Heart left ventricle (tissue), 16 donors: ENCODE results near the gene NFIA. TPM values are rescaled to one million over a fixed set of nuclear protein-coding genes. Genes with fewer than 3 reads are reported as not detected.

ENCODE experiments used
- ATAC-seq, 4 donors: fragments of 200-7000 bp; cut with Tn5 transposase; one replicate each; pipeline ENCODE4 v1.9.1; 2020 to 2022; ENCODE audit warnings: moderate library complexity in 4 of 4, mild to moderate bottlenecking in 3 of 4, moderate number of reproducible peaks in 1 of 4
- DNase-seq, 5 donors: peaks; one replicate each; pipeline ENCODE4 v3.0.0-alpha.2; 2020
- H3K27ac ChIP-seq, 12 donors: fragments of 200-600 bp; sonication (generic) in 4 of 12; one replicate each; pipeline versions ENCODE4 v1.5.0 to v1.8.0; 2016 to 2022; ENCODE audit warnings: mild to moderate bottlenecking in 2 of 12
- H3K27me3 ChIP-seq, 9 donors: fragments of 200-600 bp; sonication (generic) in 2 of 9; one replicate each; pipeline versions ENCODE4 v1.5.1 to v1.8.0; 2016 to 2022; ENCODE audit warnings: mild to moderate bottlenecking in 3 of 9
- H3K36me3 ChIP-seq, 9 donors: fragments of 200-600 bp; sonication (generic) in 2 of 9; one replicate each; pipeline versions ENCODE4 v1.5.0 to v1.8.0; 2018 to 2022; ENCODE audit warnings: mild to moderate bottlenecking in 2 of 9
- H3K4me1 ChIP-seq, 12 donors: fragments of 200-600 bp; sonication (generic) in 4 of 12; one replicate each; pipeline versions ENCODE4 v1.5.0 to v1.8.0; 2016 to 2022; ENCODE audit warnings: mild to moderate bottlenecking in 3 of 12
- H3K4me3 ChIP-seq, 12 donors: fragments of 200-600 bp; sonication (generic) in 4 of 12; one replicate each; pipeline versions ENCODE4 v1.5.0 to v1.8.0; 2017 to 2022; ENCODE audit warnings: mild to moderate bottlenecking in 9 of 12, moderate library complexity in 4 of 12
- H3K9me3 ChIP-seq, 12 donors: fragments of 200-600 bp; sonication (generic) in 4 of 12; one replicate each; pipeline versions ENCODE4 v1.5.0 to v1.8.0; 2016 to 2022; ENCODE audit warnings: mild to moderate bottlenecking in 1 of 12
- CTCF ChIP-seq, 12 donors: fragments of 200-600 bp; sonication (generic) in 4 of 12; IDR thresholded peaks; one replicate each; pipeline versions ENCODE4 v1.5.0 to v1.8.0; 2018 to 2022; ENCODE audit warnings: antibody characterized with exemption in 12 of 12, mild to moderate bottlenecking in 5 of 12
- POLR2A ChIP-seq, 2 donors: fragments of 450-650 bp; IDR thresholded peaks; one replicate each; pipeline ENCODE4 v1.6.1; 2017; ENCODE audit warnings: antibody characterized with exemption in 2 of 2, mild to moderate bottlenecking in 2 of 2, moderate library complexity in 2 of 2
- WGBS, 4 donors: extraction: QIAGEN DNeasy Blood & Tissue Kit in 2 of 4; methylation state at CpG; one replicate each; pipeline versions ENCODE4 v1.1.5 to v1.1.7; 2013 to 2018; 5-methylcytosine and 5-hydroxymethylcytosine counted together
- intact Hi-C, 10 donors: fragments of 100-400 bp; cut with DNase I; formaldehyde crosslinking; loops; one replicate each; pipeline versions ENCODE4 v1.11.1 to v1.14.2; 2022
- polyA plus RNA-seq, 2 donors: library from polyadenylated mRNA; stranded (reverse); fragments of 200-250 nt; gene quantifications; one replicate each; pipeline ENCODE4 v1.2.3, GENCODE V29; 2013
- total RNA-seq, 9 donors: library from RNA; depleted of rRNA in 2 of 9; stranded (reverse); fragments of >200 nt in 2 of 9; fragmentation: NEBNext Ultra II Directional in 3 of 9; extraction: Animal tissue kit (Norgen Biotek cat#: 25700) in 3 of 9; gene quantifications; one replicate each; pipeline versions ENCODE4 v1.1.0 to v1.2.4, GENCODE V29; 2016 to 2023
- donor health status: ischemic (EF 13 %, LVEDD 7.1; RV severe dilation, severe dysfunction).
- donor health status: healthy with polysubstance abuse.
- donor health status: DM: no; HTN: yes; CAD: no.
- donor health status: DM: no; HTN: no; CAD: no.
- donor health status: ischemic (EF 25% LVEDD 6.9; RV normal size, moderate dysfunction).
- donor health status: ischemic (EF 25% LVEDD 5.7; RV mildly dilated, moderate dysfunction).
- donor health status: healthy.
- donor health status: DM: yes; HTN: yes; CAD: no.
- donor health status: ischemic (EF 35%, LVEDD 5.7; RV mildly dilated, moderate dysfunction).
- donor health status: nonischemic (EF 11% LVEDD 7.7; RV severe dilation, severe dysfunction).
- donor health status: DM: yes; HTN: yes; CAD: no.
- donor health status: PGD.
- donor health status: ischemic (EF 29% LVEDD 5.4; RV normal size, mild dysfunction).
- donor health status: nonischemic (EF 23%, LVEDD 6.1; RV moderate dilation, normal function).

The NFIA gene
- total and polyA plus RNA-seq, 11 donors, result 12.7 to 121 (median 96.5) TPM

- DNase-seq (no peak), ATAC-seq (no peak)
- Histone ChIP-seq H3K36me3 (peaks cover 0 to 9% (median 0%) of the 10 kb centered on the region in 9 donors), H3K4me3 (no peak overlapping the region), H3K27me3 (no peaks in the 10 kb centered on the region), H3K9me3 (no peaks in the 10 kb centered on the region), H3K4me1 (peaks cover 0 to 23% (median 14%) of the 10 kb centered on the region in 12 donors), H3K27ac (no peak overlapping the region)
- intact Hi-C loops, result loop anchor here in 3 of 10 donors (10.0 kb wide), 3 partner anchors 124 to 246 kb away; partner anchors contain the start of gene NFIA (in 1 of the 3)
- TF ChIP-seq CTCF (IDR thresholded peaks at IDR 0.05), result no peak
- TF ChIP-seq POLR2A (IDR thresholded peaks at IDR 0.05), result no peak
- WGBS, 4 donors, result 94 to 100% (median 97%) methylated on average over 2 of the region's 2 CpGs
Measured at GRCh38 chr1:61330571-61330970, 248.2 kb downstream of the NFIA start.

- no peak overlapping the region for H3K4me3 ChIP-seq
- 49 to 61% (median 57%) methylated on average over 1 of the region's 1 CpG for WGBS, 4 donors
- no peak overlapping the region for H3K27ac ChIP-seq
Measured at GRCh38 chr1:61332196-61332753, 249.9 kb downstream of the NFIA start.

GRCh38 chr1:61332796-61333195 lies 250.4 kb downstream of the NFIA start:
- Histone ChIP-seq H3K4me1 (peaks cover 2 to 40% (median 28%) of the 10 kb centered on the region in 12 donors), H3K27ac (no peak overlapping the region), H3K9me3 (no peaks in the 10 kb centered on the region), H3K36me3 (peaks cover 0 to 9% (median 0%) of the 10 kb centered on the region in 9 donors), H3K27me3 (no peaks in the 10 kb centered on the region), H3K4me3 (no peak overlapping the region)
- no peak for ATAC-seq
- WGBS, 4 donors, result 70 to 91% (median 89%) methylated on average over 1 of the region's 1 CpG
- intact Hi-C loops, result loop anchor here in 3 of 10 donors (10.0 kb wide), 3 partner anchors 122 to 248 kb away; partner anchors contain the start of gene NFIA (in 1 of the 3)
- DNase-seq, result no peak
- TF ChIP-seq CTCF (IDR thresholded peaks at IDR 0.05), result no peak
- no peak for TF ChIP-seq POLR2A (IDR thresholded peaks at IDR 0.05)

More at GRCh38 chr1:61332196-61332753, 249.9 kb downstream of the NFIA start:
- Histone ChIP-seq H3K4me1 (peaks cover 2 to 34% (median 23%) of the 10 kb centered on the region in 12 donors), H3K27me3 (no peaks in the 10 kb centered on the region), H3K36me3 (peaks cover 0 to 9% (median 0%) of the 10 kb centered on the region in 9 donors), H3K9me3 (no peaks in the 10 kb centered on the region)
- DNase-seq (no peak), ATAC-seq (no peak)
- TF ChIP-seq CTCF (IDR thresholded peaks at IDR 0.05), result no peak
- no peak for TF ChIP-seq POLR2A (IDR thresholded peaks at IDR 0.05)
- intact Hi-C loops, result loop anchor here in 3 of 10 donors (10.0 kb wide), 3 partner anchors 123 to 247 kb away; partner anchors contain the start of gene NFIA (in 1 of the 3)

- no peaks in the 10 kb centered on the region for H3K9me3 ChIP-seq
- peak overlapping the region in 1 of 12 donors; percentile 4 for H3K4me3 ChIP-seq
- H3K36me3 ChIP-seq, result peaks cover 0 to 9% (median 0%) of the 10 kb centered on the region in 9 donors
- H3K27me3 ChIP-seq, result no peaks in the 10 kb centered on the region
- peak overlapping the region in 11 of 12 donors; percentile 36 to 73 (median 57) for H3K27ac ChIP-seq
- peak; percentile 73 to 89 (median 84) for ATAC-seq
- H3K4me1 ChIP-seq, result peaks cover 2 to 56% (median 43%) of the 10 kb centered on the region in 12 donors
- TF ChIP-seq POLR2A (IDR thresholded peaks at IDR 0.05), result no peak
- TF ChIP-seq CTCF (IDR thresholded peaks at IDR 0.05), result no peak
- DNase-seq, result peak in 4 of 5 donors; percentile 68 to 86 (median 76)
- 43 to 59% (median 47%) methylated on average over 13 to 14 of the region's 14 CpGs for WGBS, 4 donors
- intact Hi-C loops, result loop anchor here (5.0 to 10.0 kb wide), 11 partner anchors 98 to 283 kb away; partner anchors contain the start of gene NFIA (in 3 of the 10)
Measured at GRCh38 chr1:61334718-61335589, 252.6 kb downstream of the NFIA start.
